GM21737 (cell line): ENCODE data around the gene ZP3.
"Not testable (repeated sequence)": the region's sequence is repeated elsewhere in the genome, so short reads cannot be mapped to it uniquely, and the experiment has no call there.

Source experiments
- ATAC-seq: cut with Tn5 transposase; IDR thresholded peaks from one replicate; pipeline ENCODE4 v1.9.1; 2021; ENCODE audit warnings: mild to moderate bottlenecking, moderate library complexity; ENCODE audit not compliant: unreplicated experiment

ZP3 gene

DNA sequence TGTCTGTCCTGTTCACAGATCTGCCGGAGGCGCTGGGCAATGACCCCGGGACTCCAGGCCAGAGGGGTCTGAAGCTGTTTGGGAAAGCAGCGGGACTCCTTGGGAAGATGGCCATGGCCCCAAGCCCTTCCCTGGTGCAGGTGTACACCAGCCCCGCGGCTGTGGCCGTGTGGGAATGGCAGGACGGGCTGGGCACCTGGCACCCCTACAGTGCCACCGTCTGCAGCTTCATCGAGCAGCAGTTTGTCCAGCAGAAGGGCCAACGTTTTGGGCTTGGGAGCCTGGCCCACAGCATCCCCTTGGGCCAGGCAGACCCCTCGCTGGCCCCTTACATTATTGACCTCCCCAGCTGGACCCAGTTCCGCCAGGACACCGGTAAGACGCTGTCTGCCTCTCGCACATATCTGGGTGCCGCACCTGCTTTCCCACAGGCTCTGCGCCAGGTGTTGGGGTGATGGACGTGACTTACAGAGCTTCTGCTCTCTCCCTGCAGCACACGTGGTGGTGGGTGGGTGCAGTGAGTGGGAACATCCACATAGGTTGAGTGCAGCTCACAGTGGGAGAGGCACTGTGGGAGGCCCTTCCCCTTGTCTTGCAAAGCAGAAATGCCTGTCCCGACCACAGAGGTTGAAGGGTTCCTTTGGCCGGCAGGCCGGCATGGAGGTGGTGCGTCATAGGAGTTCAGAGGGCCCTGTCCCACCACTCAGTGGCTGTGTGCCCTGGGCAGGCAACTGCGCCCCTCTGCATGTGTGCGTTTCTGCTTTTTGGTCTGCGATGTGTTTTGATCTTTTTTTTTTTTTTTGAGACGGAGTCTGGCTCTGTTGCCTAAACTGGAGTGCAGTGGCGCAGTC lies 55.9 kb downstream of the ZP3 start:
- ATAC-seq, result not testable (repeated sequence)

GRCh38 chr7:76482660-76483059 lies 57.9 kb downstream of the ZP3 start:
- ATAC-seq, result not testable (repeated sequence)

GRCh38 chr7:76483081-76483480 lies 58.3 kb downstream of the ZP3 start:
- ATAC-seq, result not testable (repeated sequence)

GRCh38 chr7:76484456-76484855 lies 59.7 kb downstream of the ZP3 start:
- not testable (repeated sequence) for ATAC-seq

GRCh38 chr7:76485822-76486610 lies 61.3 kb downstream of the ZP3 start:
- peak; percentile 12 for ATAC-seq

DNA sequence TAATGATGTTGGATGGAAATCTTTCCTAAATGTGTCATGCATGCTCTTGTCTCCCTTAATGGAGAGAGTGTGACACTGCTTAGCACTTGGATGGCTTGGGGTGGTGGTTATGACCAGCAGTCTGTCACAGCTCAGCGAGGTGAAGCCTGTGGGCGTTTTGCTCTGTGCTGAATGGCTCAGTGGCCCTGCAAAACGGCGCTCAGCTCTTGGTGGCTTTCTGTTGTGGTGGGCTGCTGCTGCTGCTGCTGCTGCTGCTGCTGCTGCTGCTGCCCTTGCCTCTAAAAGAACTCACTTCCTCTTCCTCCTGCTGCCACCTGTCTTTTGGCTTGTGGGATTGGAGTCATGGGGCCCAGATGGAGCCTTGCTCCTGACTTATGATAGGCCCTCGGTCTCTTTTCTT lies 61.9 kb downstream of the ZP3 start:
- ATAC-seq, result peak; percentile 98

- ATAC-seq, result not testable (repeated sequence)
These were observed 63.2 kb downstream of the ZP3 start for GRCh38 chr7:76487969-76488368.
